Measurements from ENCODE around the gene TTLL11. TPM values are rescaled to one million over a fixed set of nuclear protein-coding genes. Genes with fewer than 3 reads are reported as not detected.
A peak's percentile ranks its signal among the peaks of the same experiment; 100 is the strongest.

Gene TTLL11
- total RNA-seq, 6 donors from 2014 or later: 6.8 to 18.9 (median 12.9) TPM

DNA sequence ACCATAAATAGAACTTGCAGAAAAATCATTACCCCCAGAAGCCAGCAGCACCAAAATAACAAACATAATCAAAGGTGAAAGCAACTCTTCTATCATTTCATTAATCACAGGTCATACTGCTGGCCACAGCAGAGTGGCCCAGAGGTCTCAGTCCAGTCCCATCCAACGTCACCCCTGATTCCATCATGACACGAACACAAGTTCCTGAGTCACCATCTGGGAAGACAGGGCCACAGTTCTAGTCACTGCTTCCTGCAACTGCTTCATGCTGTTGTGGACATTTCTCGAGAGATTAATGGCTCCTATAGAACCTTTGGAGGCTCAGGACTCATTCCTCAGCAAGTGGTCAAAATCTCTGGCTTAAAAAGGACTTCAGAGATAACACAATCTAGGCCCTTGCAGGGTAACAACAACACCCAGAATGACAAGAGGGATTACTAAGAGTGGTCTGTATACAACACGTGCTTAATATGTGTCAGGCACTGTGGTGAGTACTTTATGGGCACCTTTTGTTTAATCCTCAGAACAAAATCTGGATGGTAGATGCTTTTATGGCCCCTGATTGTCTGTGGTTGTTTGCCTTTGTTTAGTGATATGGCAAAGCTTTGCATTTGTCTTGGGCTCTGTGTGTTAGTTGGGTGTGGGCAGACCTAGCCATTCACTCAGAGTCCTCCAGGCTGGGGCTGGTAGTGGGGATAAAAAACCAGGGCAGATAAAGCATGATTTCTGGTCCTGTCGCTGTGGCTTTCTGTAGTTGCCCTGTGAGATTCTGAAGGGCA, 257.3 kb downstream of the TTLL11 start:
- ATAC-seq (ENCODE audit: low FRiP score in 2 of 2): no peak
- Histone ChIP-seq H3K27me3 (no peaks in the 10 kb centered on the region), H3K4me3 (no peak overlapping the region), H3K9me3 (no peaks in the 10 kb centered on the region), H3K4me1 (no peaks in the 10 kb centered on the region), H3K36me3 (no peaks in the 10 kb centered on the region), H3K27ac (no peak overlapping the region)
- TF ChIP-seq EP300 (IDR thresholded peaks at IDR 0.05): no peak
- TF ChIP-seq, protein P1, sequence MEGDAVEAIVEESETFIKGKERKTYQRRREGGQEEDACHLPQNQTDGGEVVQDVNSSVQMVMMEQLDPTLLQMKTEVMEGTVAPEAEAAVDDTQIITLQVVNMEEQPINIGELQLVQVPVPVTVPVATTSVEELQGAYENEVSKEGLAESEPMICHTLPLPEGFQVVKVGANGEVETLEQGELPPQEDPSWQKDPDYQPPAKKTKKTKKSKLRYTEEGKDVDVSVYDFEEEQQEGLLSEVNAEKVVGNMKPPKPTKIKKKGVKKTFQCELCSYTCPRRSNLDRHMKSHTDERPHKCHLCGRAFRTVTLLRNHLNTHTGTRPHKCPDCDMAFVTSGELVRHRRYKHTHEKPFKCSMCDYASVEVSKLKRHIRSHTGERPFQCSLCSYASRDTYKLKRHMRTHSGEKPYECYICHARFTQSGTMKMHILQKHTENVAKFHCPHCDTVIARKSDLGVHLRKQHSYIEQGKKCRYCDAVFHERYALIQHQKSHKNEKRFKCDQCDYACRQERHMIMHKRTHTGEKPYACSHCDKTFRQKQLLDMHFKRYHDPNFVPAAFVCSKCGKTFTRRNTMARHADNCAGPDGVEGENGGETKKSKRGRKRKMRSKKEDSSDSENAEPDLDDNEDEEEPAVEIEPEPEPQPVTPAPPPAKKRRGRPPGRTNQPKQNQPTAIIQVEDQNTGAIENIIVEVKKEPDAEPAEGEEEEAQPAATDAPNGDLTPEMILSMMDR (IDR thresholded peaks at IDR 0.05): no peak
- no peak for TF ChIP-seq POLR2AphosphoS5 (IDR thresholded peaks at IDR 0.05)
- no peak for TF ChIP-seq POLR2A (IDR thresholded peaks at IDR 0.05)
- DNase-seq: peak in 1 of 2 donors; percentile 5
- 92 to 97% methylated on average over 5 of the region's 5 CpGs for WGBS, 2 donors

DNA sequence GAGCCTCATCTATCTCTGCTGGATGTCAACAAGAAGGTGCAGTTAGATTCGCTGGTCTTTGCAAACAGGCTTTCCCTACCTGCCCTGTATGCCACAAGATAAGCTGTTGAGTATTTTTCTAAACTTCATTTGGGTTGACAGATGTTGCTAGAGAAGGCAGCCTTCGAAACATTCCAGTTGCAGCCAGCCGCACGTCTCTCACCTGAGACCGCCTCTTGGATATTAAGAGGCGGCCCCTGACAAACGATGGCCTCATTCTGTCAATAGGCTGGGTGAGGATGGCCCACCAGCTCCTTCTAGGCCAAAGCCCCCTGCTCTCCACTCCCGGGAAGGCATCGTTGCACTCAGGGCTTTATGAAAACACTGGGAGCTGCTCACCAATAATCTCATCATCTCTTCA, 260.0 kb downstream of the TTLL11 start:
- Histone ChIP-seq H3K4me1 (no peaks in the 10 kb centered on the region), H3K36me3 (no peaks in the 10 kb centered on the region), H3K27ac (no peak overlapping the region), H3K27me3 (no peaks in the 10 kb centered on the region), H3K4me3 (no peak overlapping the region), H3K9me3 (no peaks in the 10 kb centered on the region)
- peak in 1 of 2 donors; percentile 7 for DNase-seq
- 90 to 92% methylated on average over 9 of the region's 9 CpGs for WGBS, 2 donors
- TF ChIP-seq EP300 (IDR thresholded peaks at IDR 0.05): no peak
- TF ChIP-seq POLR2AphosphoS5 (IDR thresholded peaks at IDR 0.05): no peak
- TF ChIP-seq, protein P1 (IDR thresholded peaks at IDR 0.05): no peak
- TF ChIP-seq POLR2A (IDR thresholded peaks at IDR 0.05): no peak
- ATAC-seq (ENCODE audit: low FRiP score in 2 of 2): no peak

DNA sequence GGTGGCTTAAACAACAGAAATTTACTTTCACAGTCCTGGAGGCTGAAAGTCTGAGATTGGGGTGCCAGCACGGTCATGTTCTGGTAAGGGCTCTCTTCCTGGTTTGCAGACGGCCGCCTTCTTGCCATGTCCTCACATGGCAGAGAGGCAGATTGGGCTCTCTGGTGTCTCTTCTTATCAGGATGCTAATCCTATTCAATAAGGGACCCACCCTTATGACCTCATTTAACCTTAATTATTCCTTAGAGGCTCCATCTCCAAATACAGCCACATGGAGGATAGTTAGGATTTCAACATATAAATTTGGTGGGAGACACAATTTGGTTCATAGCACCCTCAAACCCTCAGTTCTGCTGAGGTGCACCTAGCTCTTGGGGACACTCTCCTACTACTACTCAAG, 261.2 kb downstream of the TTLL11 start:
- H3K27ac ChIP-seq: no peak overlapping the region
- no peak for TF ChIP-seq POLR2A (IDR thresholded peaks at IDR 0.05)
- TF ChIP-seq EP300 (IDR thresholded peaks at IDR 0.05): no peak
- no peak for TF ChIP-seq POLR2AphosphoS5 (IDR thresholded peaks at IDR 0.05)
- TF ChIP-seq, protein P1 (IDR thresholded peaks at IDR 0.05): no peak
- H3K36me3 ChIP-seq: no peaks in the 10 kb centered on the region
- DNase-seq: peak in 1 of 2 donors; percentile 6
- no peak for ATAC-seq (ENCODE audit: low FRiP score in 2 of 2)
- H3K9me3 ChIP-seq: no peaks in the 10 kb centered on the region
- no peaks in the 10 kb centered on the region for H3K4me1 ChIP-seq
- no peaks in the 10 kb centered on the region for H3K27me3 ChIP-seq
- H3K4me3 ChIP-seq: no peak overlapping the region
- WGBS, 2 donors: 96 to 97% methylated on average over 3 of the region's 3 CpGs

DNA sequence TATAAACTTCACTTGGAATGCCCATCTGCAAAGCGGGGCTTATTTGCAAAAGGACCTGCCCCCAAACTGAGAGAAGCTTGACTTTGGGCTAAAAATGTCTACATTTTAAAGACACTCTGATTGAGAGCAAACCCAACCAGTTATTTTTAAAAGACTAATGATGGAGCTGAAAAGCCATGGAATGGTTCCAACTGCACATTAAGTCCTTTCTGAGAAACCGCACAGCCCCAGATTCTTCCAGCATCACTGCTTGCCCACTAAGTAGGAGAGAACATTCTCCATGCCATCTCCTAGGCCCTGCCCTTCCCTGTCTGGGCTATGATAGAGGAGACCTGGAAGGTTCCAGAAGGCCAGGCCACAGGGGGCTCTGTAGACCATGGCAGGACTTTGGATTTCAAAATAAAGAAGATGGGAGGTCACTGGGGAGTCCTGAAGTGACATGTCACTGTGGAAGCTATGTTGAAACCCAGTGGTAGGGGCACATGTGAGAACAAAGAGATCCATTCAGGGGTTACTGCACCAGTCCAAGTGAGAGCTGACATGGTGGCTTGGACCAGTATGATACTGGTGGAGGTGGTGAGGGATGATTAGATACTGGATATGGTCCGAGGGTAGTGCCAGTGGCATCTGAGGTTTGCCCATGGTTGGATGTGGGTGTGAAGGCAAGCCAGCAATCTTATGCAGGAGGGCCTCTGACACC, 262.5 kb downstream of the TTLL11 start:
- DNase-seq: peak in 1 of 2 donors; percentile 3
- WGBS, 2 donors: 87 to 90% methylated on average over 3 of the region's 3 CpGs

More for the DNA sequence above, 262.5 kb downstream of the TTLL11 start:
- H3K27me3 ChIP-seq: no peaks in the 10 kb centered on the region
- no peaks in the 10 kb centered on the region for H3K9me3 ChIP-seq
- no peak overlapping the region for H3K4me3 ChIP-seq
- H3K4me1 ChIP-seq: peaks cover 0 to 2% (median 0%) of the 10 kb centered on the region in 4 donors
- ATAC-seq (ENCODE audit: low FRiP score in 2 of 2): no peak
- no peak overlapping the region for H3K27ac ChIP-seq
- H3K36me3 ChIP-seq: no peaks in the 10 kb centered on the region
- TF ChIP-seq, protein P1 (IDR thresholded peaks at IDR 0.05): no peak
- TF ChIP-seq EP300 (IDR thresholded peaks at IDR 0.05) (no peak), POLR2AphosphoS5 (IDR thresholded peaks at IDR 0.05) (no peak), POLR2A (IDR thresholded peaks at IDR 0.05) (no peak)

Measured in upper lobe of left lung (tissue), 6 donors.